HCT116 (cell line): Measurements from ENCODE around the gene MAOB. TPM values are rescaled to one million over a fixed set of nuclear protein-coding genes. Genes with fewer than 3 reads are reported as not detected.

Experiments used
- ATAC-seq: fragments of 200-7000 bp; cut with Tn5 transposase; 2 replicates; pipeline ENCODE4 v1.9.1; 2020; ENCODE audit warnings: mild to moderate bottlenecking, moderate library complexity
- BruUV-seq: library from RNA; stranded (reverse); fragments of 400-500 nt; replicated peaks from 2 replicates; lab custom pipeline; 2021; lab: Mats Ljungman, UMichigan
- CTCF ChIA-PET: fragments of 300-600 bp; sonication (Branson Sonifier 250); formaldehyde crosslinking; loops from one replicate; lab custom pipeline; 2021; ENCODE audit warnings: antibody characterized with exemption; lab: Charles Lee
- POLR2A ChIA-PET: fragments of 300-600, 350-600 bp; sonication (Branson Sonifier 250); formaldehyde crosslinking; loops from one replicate; lab custom pipeline; 2021; ENCODE audit warnings: antibody characterized with exemption; lab: Charles Lee
- RAD21 ChIA-PET, 2 experiments: fragments of 300-600 bp; sonication (Branson Sonifier 250); formaldehyde crosslinking; loops; one replicate each; lab custom pipeline; 2023; ENCODE audit warnings: low total read pairs in 2 of 2; ENCODE audit not compliant: uncharacterized antibody in 2 of 2, unreplicated experiment in 2 of 2, low non-redundant PET in 1 of 2; lab: Charles Lee
- DNase-seq: peaks from one replicate; pipeline ENCODE4 v3.0.0-alpha.2; 2010; ENCODE audit warnings: low read depth, low spot score
- H2AFZ ChIP-seq: fragments of 200-600 bp; shearing (Covaris generic), sonication (generic); 2 replicates; pipeline ENCODE4 v1.6.1; 2017; ENCODE audit warnings: low read depth, mixed run types, mixed read lengths, antibody characterized with exemption, low read length; ENCODE audit not compliant: poor library complexity, severe bottlenecking
- H3K27ac ChIP-seq: 2 replicates; pipeline ENCODE4 v1.5.1; 2012; ENCODE audit warnings: low read depth, low read length
- H3K27me3 ChIP-seq: fragments of 200-600 bp; sonication (generic); 2 replicates; pipeline ENCODE4 v1.6.1; 2016; ENCODE audit warnings: mixed run types, low read length, mixed read lengths; ENCODE audit not compliant: insufficient read depth
- H3K36me3 ChIP-seq, 2 experiments: fragments of 200-500 bp in 1 of 2; fragments of 200-600 bp in 1 of 2; sonication (Bioruptor generic) in 1 of 2; sonication (generic) in 1 of 2; 2 replicates each; pipeline versions ENCODE4 v1.5.1 to v1.6.1; 2014 to 2016; ENCODE audit warnings: low read length in 2 of 2, inconsistent platforms in 1 of 2, mixed read lengths in 1 of 2, mixed run types in 1 of 2; ENCODE audit not compliant: insufficient read depth in 2 of 2, control insufficient read depth in 1 of 2
- H3K4me1 ChIP-seq, 2 experiments: fragments of 200-600 bp in 1 of 2; sonication (generic) in 1 of 2; 2 replicates each; pipeline versions ENCODE4 v1.5.1 to v1.6.1; 2012 to 2017; ENCODE audit warnings: low read length in 2 of 2, inconsistent platforms in 1 of 2, mild to moderate bottlenecking in 1 of 2, mixed read lengths in 1 of 2, mixed run types in 1 of 2, moderate library complexity in 1 of 2; ENCODE audit not compliant: insufficient read depth in 2 of 2, control insufficient read depth in 1 of 2
- H3K4me2 ChIP-seq: fragments of 200-600 bp; sonication (generic); 2 replicates; pipeline ENCODE4 v1.6.1; 2017; ENCODE audit warnings: mixed run types, low read length, mixed read lengths
- H3K4me3 ChIP-seq, 2 experiments: fragments of 200-600 bp in 1 of 2; sonication (generic) in 1 of 2; replicated peaks in 1 of 2; 2 replicates each; pipeline ENCODE4 v1.5.1; 2011 to 2016; ENCODE audit warnings: low read length in 2 of 2, control low read depth in 1 of 2, low read depth in 1 of 2, mild to moderate bottlenecking in 1 of 2, mixed read lengths in 1 of 2, mixed run types in 1 of 2
- H3K79me2 ChIP-seq: fragments of 200-600 bp; sonication (generic); 2 replicates; pipeline ENCODE4 v1.6.1; 2017; ENCODE audit warnings: mild to moderate bottlenecking, mixed run types, low read length, moderate library complexity, mixed read lengths; ENCODE audit not compliant: insufficient read depth
- H3K9ac ChIP-seq: fragments of 200-600 bp; sonication (generic); 2 replicates; pipeline ENCODE4 v1.6.1; 2016; ENCODE audit warnings: low read length, mixed read lengths
- H3K9me2 ChIP-seq: fragments of 200-600 bp; sonication (generic), shearing (Covaris generic); 2 replicates; pipeline ENCODE4 v1.6.1; 2017; ENCODE audit warnings: mixed run types, mild to moderate bottlenecking, moderate library complexity; ENCODE audit not compliant: insufficient read depth
- H3K9me3 ChIP-seq, 2 experiments: fragments of 200-500 bp in 1 of 2; fragments of 200-600 bp in 1 of 2; sonication (Bioruptor generic) in 1 of 2; sonication (generic) in 1 of 2; 2 replicates each; pipeline ENCODE4 v1.6.1; 2014 to 2017; ENCODE audit warnings: low read length in 2 of 2, mixed read lengths in 2 of 2, inconsistent platforms in 1 of 2, low read depth in 1 of 2, mild to moderate bottlenecking in 1 of 2, mixed run types in 1 of 2, moderate library complexity in 1 of 2; ENCODE audit not compliant: control insufficient read depth in 1 of 2, insufficient read depth in 1 of 2
- H4K20me1 ChIP-seq: fragments of 200-600 bp; sonication (generic), shearing (Covaris generic); 2 replicates; pipeline ENCODE4 v1.6.1; 2017; ENCODE audit warnings: mixed run types, mild to moderate bottlenecking, moderate library complexity; ENCODE audit not compliant: insufficient read depth
- ATF3 ChIP-seq: IDR thresholded peaks from 2 replicates; pipeline ENCODE4 v1.6.1; 2012
- EZH2 ChIP-seq: fragments of 200-600 bp; sonication (generic); IDR thresholded peaks from 2 replicates; pipeline ENCODE4 v1.6.1; 2017; ENCODE audit warnings: antibody characterized with exemption, mixed run types
- EZH2phosphoT487 ChIP-seq: fragments of 200-600 bp; IDR thresholded peaks from 2 replicates; pipeline ENCODE4 v1.6.1; 2018; ENCODE audit warnings: antibody characterized with exemption, borderline replicate concordance
- FOSL1 ChIP-seq: IDR thresholded peaks from 2 replicates; pipeline ENCODE4 v1.6.1; 2012; ENCODE audit warnings: low read depth
- POLR2A ChIP-seq: IDR thresholded peaks from 2 replicates; pipeline ENCODE4 v1.7.0; 2011; ENCODE audit warnings: borderline replicate concordance; ENCODE audit not compliant: insufficient read depth, insufficient read length; ENCODE audit errors: extremely low read depth
- POLR2AphosphoS5 ChIP-seq: IDR thresholded peaks from 2 replicates; pipeline ENCODE4 v1.6.1; 2011; ENCODE audit warnings: mild to moderate bottlenecking, low read depth, low read length, moderate library complexity
- intact Hi-C: fragments of 100-400 bp; cut with micrococcal nuclease; formaldehyde crosslinking; loops from 2 replicates; pipeline ENCODE4 v1.10.0; 2022
- total RNA-seq: library from RNA; stranded (reverse); gene quantifications from one replicate; pipeline ENCODE4 v1.2.1, GENCODE V29; 2021; ENCODE audit not compliant: unreplicated experiment
- TF ChIP-seq, protein P1 (sequence below): IDR thresholded peaks from 2 replicates; pipeline ENCODE4 v1.6.1; 2012; ENCODE audit warnings: low read depth
- TF ChIP-seq, protein P2 (sequence below), 3 experiments: fragments of 200-600 bp in 1 of 3; sonication (generic) in 1 of 3; IDR thresholded peaks in 2 of 3; conservative IDR thresholded peaks in 1 of 3; 2 replicates each; pipeline ENCODE4 v1.5.1; 2012 to 2017; ENCODE audit warnings: low read depth in 2 of 3, low read length in 2 of 3, antibody characterized with exemption in 1 of 3, borderline replicate concordance in 1 of 3, control low read depth in 1 of 3, mild to moderate bottlenecking in 1 of 3, mixed read lengths in 1 of 3, mixed run types in 1 of 3, moderate library complexity in 1 of 3; ENCODE audit not compliant: insufficient read depth in 1 of 3

MAOB gene
- total RNA-seq, 1 experiment from 2014 or later, result 28.2 TPM

- BruUV-seq, result no TSS peak
- H4K20me1 ChIP-seq, result no peaks in the 10 kb centered on the region
- CTCF ChIA-PET, result no interaction called here
- no peaks in the 10 kb centered on the region for H3K9me2 ChIP-seq
- H3K79me2 ChIP-seq, result no peaks in the 10 kb centered on the region
- H3K9me3 ChIP-seq, result no peaks in the 10 kb centered on the region
- POLR2A ChIA-PET, result no interaction called here
- H3K4me1 ChIP-seq, result no peaks in the 10 kb centered on the region
- H3K27me3 ChIP-seq, result no peaks in the 10 kb centered on the region
- no peak for TF ChIP-seq ATF3
- DNase-seq, result no peak
- intact Hi-C loops, result no loop called here
- H3K4me2 ChIP-seq, result no peak overlapping the region
- no peaks in the 10 kb centered on the region for H3K36me3 ChIP-seq
- H2AFZ ChIP-seq, result no peak overlapping the region
- RAD21 ChIA-PET, result no interaction called here
- H3K4me3 ChIP-seq, result no peak overlapping the region
- no peak overlapping the region for H3K9ac ChIP-seq
- no peak overlapping the region for H3K27ac ChIP-seq
- no peak for ATAC-seq
Measured at GRCh38 chrX:43720961-43721360, 161.3 kb downstream of the MAOB start.

DNA sequence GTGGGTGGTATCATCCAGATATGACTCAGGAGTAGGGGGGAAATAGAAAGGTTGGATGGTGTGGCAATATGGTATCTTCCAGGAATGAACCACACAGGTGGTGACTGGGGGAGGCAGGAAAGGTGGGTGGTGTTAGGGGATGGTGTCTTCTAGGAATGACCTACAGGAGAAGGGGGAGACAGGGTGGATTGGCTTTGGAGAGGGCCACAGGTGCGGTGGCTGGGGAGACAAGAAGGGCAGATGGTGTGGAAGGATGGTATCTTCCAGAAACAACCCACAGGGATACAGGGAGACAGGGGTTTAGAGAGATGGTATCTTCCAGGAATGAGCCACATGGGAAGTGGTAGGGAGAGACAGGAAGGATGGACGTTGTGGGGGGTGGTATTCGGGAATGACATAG is 162.2 kb downstream of the MAOB start:
- ChIA-PET RAD21 (no interaction called here), POLR2A (no interaction called here), CTCF (no interaction called here)
- ATAC-seq, result no peak
- Histone ChIP-seq H3K27ac (no peak overlapping the region), H3K9me2 (no peaks in the 10 kb centered on the region), H3K79me2 (no peaks in the 10 kb centered on the region), H3K9me3 (no peaks in the 10 kb centered on the region), H3K4me3 (no peak overlapping the region), H3K9ac (no peak overlapping the region), H3K4me2 (no peak overlapping the region), H2AFZ (no peak overlapping the region), H3K4me1 (no peaks in the 10 kb centered on the region), H4K20me1 (no peaks in the 10 kb centered on the region), H3K36me3 (no peaks in the 10 kb centered on the region), H3K27me3 (no peaks in the 10 kb centered on the region)
- no peak for DNase-seq
- TF ChIP-seq POLR2A, result no peak
- TF ChIP-seq POLR2AphosphoS5, result no peak
- no peak for TF ChIP-seq FOSL1
- TF ChIP-seq, protein P1, sequence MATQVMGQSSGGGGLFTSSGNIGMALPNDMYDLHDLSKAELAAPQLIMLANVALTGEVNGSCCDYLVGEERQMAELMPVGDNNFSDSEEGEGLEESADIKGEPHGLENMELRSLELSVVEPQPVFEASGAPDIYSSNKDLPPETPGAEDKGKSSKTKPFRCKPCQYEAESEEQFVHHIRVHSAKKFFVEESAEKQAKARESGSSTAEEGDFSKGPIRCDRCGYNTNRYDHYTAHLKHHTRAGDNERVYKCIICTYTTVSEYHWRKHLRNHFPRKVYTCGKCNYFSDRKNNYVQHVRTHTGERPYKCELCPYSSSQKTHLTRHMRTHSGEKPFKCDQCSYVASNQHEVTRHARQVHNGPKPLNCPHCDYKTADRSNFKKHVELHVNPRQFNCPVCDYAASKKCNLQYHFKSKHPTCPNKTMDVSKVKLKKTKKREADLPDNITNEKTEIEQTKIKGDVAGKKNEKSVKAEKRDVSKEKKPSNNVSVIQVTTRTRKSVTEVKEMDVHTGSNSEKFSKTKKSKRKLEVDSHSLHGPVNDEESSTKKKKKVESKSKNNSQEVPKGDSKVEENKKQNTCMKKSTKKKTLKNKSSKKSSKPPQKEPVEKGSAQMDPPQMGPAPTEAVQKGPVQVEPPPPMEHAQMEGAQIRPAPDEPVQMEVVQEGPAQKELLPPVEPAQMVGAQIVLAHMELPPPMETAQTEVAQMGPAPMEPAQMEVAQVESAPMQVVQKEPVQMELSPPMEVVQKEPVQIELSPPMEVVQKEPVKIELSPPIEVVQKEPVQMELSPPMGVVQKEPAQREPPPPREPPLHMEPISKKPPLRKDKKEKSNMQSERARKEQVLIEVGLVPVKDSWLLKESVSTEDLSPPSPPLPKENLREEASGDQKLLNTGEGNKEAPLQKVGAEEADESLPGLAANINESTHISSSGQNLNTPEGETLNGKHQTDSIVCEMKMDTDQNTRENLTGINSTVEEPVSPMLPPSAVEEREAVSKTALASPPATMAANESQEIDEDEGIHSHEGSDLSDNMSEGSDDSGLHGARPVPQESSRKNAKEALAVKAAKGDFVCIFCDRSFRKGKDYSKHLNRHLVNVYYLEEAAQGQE, result no peak
- TF ChIP-seq, protein P2, sequence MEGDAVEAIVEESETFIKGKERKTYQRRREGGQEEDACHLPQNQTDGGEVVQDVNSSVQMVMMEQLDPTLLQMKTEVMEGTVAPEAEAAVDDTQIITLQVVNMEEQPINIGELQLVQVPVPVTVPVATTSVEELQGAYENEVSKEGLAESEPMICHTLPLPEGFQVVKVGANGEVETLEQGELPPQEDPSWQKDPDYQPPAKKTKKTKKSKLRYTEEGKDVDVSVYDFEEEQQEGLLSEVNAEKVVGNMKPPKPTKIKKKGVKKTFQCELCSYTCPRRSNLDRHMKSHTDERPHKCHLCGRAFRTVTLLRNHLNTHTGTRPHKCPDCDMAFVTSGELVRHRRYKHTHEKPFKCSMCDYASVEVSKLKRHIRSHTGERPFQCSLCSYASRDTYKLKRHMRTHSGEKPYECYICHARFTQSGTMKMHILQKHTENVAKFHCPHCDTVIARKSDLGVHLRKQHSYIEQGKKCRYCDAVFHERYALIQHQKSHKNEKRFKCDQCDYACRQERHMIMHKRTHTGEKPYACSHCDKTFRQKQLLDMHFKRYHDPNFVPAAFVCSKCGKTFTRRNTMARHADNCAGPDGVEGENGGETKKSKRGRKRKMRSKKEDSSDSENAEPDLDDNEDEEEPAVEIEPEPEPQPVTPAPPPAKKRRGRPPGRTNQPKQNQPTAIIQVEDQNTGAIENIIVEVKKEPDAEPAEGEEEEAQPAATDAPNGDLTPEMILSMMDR (IDR thresholded peaks at IDR 0.05 in 2 of 3, conservative IDR thresholded peaks at IDR 0.05 in 1 of 3; ENCODE audit: borderline replicate concordance in 1 of 3, insufficient read depth in 1 of 3, low read depth in 2 of 3, low read length in 2 of 3), result no peak
- TF ChIP-seq EZH2phosphoT487, result no peak
- no peak for TF ChIP-seq EZH2
- BruUV-seq, result no TSS peak
- intact Hi-C loops, result no loop called here
